Lower leg skin (tissue), 4 donors: ENCODE data around the gene EVL. TPM values are rescaled to one million over a fixed set of nuclear protein-coding genes. Genes with fewer than 3 reads are reported as not detected.

Experiments used
- DNase-seq, 2 donors: peaks; one replicate each; pipeline ENCODE4 v3.0.0-alpha.2; 2019; ENCODE audit warnings: low spot score in 2 of 2
- H3K4me3 ChIP-seq: fragments of 200-600 bp; sonication (generic); 2 replicates; pipeline ENCODE4 v1.5.1; 2017; ENCODE audit warnings: mild to moderate bottlenecking, low read depth; ENCODE audit not compliant: poor library complexity, severe bottlenecking
- POLR2A ChIP-seq, 2 donors: fragments of 450-650 bp; IDR thresholded peaks; one replicate each; pipeline ENCODE4 v1.6.1; 2016 to 2017; ENCODE audit warnings: antibody characterized with exemption in 2 of 2, mild to moderate bottlenecking in 1 of 2, moderate library complexity in 1 of 2
- WGBS, 2 donors: methylation state at CpG; one replicate each; pipeline ENCODE4 v1.1.5; 2018; 5-methylcytosine and 5-hydroxymethylcytosine counted together
- intact Hi-C: fragments of 100-400 bp; cut with DNase I; formaldehyde crosslinking; loops from one replicate; pipeline ENCODE4 v1.15.0; 2023; ENCODE audit warnings: low total_unique reads
- total RNA-seq, 4 donors: library from RNA; depleted of rRNA; stranded (reverse); fragments of >200 nt; gene quantifications; one replicate each; pipeline ENCODE4 v1.1.0, GENCODE V29; 2016
- TF ChIP-seq, protein P1 (sequence below), 3 donors: fragments of 450-650 bp; IDR thresholded peaks; one replicate each; pipeline ENCODE4 v1.5.1; 2016; ENCODE audit warnings: antibody characterized with exemption in 3 of 3, mild to moderate bottlenecking in 3 of 3, moderate library complexity in 2 of 3

The EVL gene
- total RNA-seq, 4 donors from 2014 or later: 26.4 to 51.4 (median 40.9) TPM

DNA sequence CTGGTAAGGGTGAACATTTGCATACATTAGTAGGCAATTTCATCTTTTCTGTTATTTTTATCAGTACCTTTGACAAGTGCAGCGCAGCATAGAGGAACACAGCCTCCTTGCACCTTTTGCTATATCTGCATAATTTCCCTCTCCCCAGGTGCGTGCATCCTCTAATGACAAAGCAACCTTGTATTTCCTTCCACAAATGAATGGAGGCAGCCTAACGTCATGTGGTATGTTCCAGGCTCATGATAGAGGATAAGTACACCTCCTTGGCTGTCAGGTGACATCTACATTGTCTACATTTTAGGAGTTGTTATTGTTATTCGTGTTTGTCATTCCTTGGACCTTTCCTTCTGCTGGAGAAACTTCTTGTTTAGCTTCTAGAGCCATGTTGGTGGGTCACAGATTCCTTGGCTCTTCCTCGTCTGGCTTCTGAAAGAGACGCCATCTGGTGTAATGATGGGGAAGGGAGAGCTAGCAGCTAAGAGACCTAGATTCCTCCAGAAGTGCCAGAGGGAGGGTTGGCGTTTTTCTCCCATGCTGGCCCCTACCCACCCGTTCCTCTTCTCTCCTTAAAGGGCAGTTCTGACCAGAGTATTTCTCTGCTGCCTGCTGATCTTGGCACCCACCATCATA is 37.0 kb downstream of the EVL start:
- DNase-seq: peak in 1 of 2 donors; percentile 25
- TF ChIP-seq, protein P1, sequence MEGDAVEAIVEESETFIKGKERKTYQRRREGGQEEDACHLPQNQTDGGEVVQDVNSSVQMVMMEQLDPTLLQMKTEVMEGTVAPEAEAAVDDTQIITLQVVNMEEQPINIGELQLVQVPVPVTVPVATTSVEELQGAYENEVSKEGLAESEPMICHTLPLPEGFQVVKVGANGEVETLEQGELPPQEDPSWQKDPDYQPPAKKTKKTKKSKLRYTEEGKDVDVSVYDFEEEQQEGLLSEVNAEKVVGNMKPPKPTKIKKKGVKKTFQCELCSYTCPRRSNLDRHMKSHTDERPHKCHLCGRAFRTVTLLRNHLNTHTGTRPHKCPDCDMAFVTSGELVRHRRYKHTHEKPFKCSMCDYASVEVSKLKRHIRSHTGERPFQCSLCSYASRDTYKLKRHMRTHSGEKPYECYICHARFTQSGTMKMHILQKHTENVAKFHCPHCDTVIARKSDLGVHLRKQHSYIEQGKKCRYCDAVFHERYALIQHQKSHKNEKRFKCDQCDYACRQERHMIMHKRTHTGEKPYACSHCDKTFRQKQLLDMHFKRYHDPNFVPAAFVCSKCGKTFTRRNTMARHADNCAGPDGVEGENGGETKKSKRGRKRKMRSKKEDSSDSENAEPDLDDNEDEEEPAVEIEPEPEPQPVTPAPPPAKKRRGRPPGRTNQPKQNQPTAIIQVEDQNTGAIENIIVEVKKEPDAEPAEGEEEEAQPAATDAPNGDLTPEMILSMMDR (IDR thresholded peaks at IDR 0.05): no peak
- TF ChIP-seq POLR2A (IDR thresholded peaks at IDR 0.05): no peak
- 87 to 90% methylated on average over 8 of the region's 8 CpGs for WGBS, 2 donors
- intact Hi-C loops: no loop called here
- H3K4me3 ChIP-seq: no peak overlapping the region

DNA sequence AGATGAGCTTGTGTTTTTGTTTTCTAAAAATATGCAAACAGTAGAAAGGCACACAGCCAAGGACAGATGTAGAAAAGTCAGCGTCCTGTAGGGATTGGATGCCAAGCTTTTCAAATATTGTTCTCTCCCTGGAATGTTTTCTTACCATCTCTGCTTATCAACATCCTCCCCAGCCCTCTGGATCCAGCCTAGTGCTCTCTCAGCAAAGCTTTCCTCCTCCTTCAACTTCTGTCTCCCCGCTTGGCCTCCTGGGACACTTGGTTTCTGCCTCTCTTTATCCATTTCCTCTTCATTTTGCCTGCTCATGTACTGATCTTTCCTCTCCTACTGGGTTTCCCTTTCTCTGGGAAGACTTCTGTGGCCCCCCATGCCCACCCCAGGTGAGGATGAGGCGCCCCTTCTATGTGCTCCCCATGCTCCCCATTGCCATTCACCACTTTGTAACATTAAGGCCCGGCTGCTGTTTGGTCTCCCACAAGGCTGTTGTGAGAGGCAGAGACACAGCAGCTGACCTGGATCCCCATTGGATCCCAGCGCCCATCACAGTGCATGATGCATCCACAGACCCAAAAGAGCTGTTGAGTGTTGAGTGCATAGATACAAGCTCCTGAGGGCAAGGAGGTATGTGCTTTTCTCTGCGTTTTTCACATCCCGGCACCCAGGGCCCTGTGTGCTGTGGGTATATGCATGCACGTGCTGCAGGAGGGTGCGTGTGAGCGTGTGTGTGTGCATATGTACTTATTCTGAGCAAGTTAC is 38.2 kb downstream of the EVL start:
- WGBS, 2 donors: 74 to 82% methylated on average over 10 of the region's 10 CpGs
- intact Hi-C loops: no loop called here
- no peak overlapping the region for H3K4me3 ChIP-seq
- no peak for TF ChIP-seq POLR2A (IDR thresholded peaks at IDR 0.05)
- TF ChIP-seq, protein P1 (IDR thresholded peaks at IDR 0.05): no peak
- peak in 1 of 2 donors; percentile 74 for DNase-seq

DNA sequence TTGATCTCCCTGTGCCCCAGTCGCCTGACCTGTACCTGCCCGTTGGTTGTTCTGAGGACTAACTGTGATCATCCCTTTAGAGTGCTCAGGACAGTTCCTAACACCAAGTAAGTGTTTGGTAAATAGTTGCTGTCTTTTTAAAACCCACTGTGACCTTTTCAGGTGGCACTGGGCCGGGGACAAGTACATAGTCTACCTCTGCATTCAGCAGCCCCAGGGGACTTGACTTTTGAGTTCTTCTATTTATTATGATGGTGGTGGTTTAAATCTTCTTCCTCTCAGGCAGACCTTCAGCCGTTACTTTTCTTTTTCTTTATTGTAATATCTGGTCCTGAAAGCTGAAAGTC is 38.8 kb downstream of the EVL start:
- TF ChIP-seq, protein P1 (IDR thresholded peaks at IDR 0.05): no peak
- TF ChIP-seq POLR2A (IDR thresholded peaks at IDR 0.05): no peak
- WGBS, 2 donors: 80 to 87% methylated on average over 4 of the region's 4 CpGs
- no peak overlapping the region for H3K4me3 ChIP-seq
- DNase-seq: no peak
- intact Hi-C loops: no loop called here

DNA sequence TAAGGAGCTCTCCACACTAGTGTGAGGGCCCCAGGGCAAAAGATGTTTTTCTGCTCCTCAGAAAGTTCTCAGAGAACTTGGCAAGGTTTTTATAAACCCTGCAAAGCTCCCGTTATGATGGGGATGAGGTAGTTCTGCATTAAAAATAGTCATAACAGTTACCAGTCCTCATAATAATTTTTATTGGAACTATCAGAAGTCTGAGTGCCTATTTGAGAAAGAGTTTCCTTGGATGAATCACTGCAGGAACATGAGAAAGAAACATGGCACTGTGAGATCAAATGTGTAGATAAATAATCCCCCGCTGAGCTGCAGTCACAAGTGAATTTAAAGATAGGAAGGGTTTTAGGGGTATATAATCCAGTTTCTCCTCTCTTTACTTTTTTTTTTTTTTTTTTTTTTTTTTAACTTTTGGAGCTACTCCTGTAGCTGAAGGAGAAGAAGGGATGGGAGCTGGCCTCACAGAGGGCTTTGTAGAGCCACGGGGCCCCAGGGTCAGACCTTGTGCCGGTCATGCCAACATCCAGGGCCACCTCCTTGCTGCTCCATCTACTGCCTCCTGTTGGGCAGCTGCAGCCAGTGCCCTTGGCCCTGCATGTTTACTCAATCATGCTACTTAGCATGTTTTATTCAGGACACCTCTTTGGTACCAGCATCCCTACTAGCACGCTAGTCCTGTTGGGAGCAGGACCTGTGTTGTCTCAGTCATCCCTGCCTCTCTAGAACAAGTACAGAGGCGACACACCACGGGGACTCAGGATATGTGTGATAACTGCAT is 39.5 kb downstream of the EVL start:
- H3K4me3 ChIP-seq: no peak overlapping the region
- TF ChIP-seq POLR2A (IDR thresholded peaks at IDR 0.05): no peak
- TF ChIP-seq, protein P1 (IDR thresholded peaks at IDR 0.05): no peak
- 76 to 79% methylated on average over 7 of the region's 7 CpGs for WGBS, 2 donors
- DNase-seq: peak in 1 of 2 donors; percentile 60
- intact Hi-C loops: loop anchor here (5.0 kb wide), 1 partner anchor 127 kb away; no protein-coding TSS in a partner anchor

DNA sequence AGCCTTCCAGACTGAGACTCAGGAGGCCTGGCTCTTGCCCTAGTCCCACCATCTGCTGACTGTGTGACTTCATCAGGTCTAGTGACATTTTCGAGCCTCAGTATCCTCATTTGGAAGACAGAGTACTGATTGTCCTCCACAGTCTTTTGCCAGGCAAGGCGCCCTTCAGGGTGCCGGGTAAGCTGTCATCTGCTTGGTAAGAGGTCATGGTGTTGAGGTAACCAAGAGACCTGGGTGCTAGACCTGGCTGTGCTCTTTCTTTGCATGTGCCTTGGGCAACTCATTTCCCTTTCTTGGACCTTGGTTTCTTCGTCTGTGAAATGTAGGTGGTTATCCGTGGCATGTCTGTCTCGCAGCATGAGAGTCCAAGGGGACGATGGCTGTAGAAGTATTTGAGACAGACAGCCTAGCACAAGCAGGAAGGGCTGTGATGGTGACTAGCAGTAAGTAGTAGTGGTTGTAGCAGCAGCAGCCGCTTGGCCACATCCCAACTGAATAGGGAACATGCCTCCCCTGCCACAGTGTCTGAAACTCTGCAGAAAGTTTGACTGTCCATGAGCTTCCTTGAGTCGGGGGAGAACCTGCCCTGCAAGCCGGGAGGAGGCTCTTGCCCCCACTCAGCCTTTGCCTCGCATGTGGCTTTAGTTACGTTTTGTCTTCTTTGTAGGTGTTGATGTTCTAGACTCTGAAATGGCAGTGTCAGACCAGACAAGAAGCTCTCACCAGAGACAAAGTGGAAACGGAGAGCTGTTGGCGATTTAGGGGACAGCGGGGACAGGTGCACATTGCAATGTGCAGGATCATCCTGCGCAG is 40.3 kb downstream of the EVL start:
- TF ChIP-seq POLR2A (IDR thresholded peaks at IDR 0.05): no peak
- TF ChIP-seq, protein P1 (IDR thresholded peaks at IDR 0.05): no peak
- peak in 1 of 2 donors; percentile 75 for DNase-seq
- intact Hi-C loops: loop anchor here (5.0 kb wide), 1 partner anchor 128 kb away; no protein-coding TSS in a partner anchor
- no peak overlapping the region for H3K4me3 ChIP-seq
- 88 to 91% methylated on average over 16 of the region's 16 CpGs for WGBS, 2 donors
